ENCODE results near the gene PDGFA.

Gene PDGFA

GRCh38 chr7:507623-508300 lies 11.9 kb downstream of the PDGFA start:
- H3K4me3 Mint-ChIP-seq: no peak overlapping the region
- H3K27ac Mint-ChIP-seq: no peak overlapping the region
- H3K9me3 Mint-ChIP-seq: no peaks in the 10 kb centered on the region
- H3K4me1 Mint-ChIP-seq: no peaks in the 10 kb centered on the region
- no peaks in the 10 kb centered on the region for H3K36me3 Mint-ChIP-seq
- no peaks in the 10 kb centered on the region for H3K27me3 Mint-ChIP-seq

GRCh38 chr7:506921-507622 lies 12.6 kb downstream of the PDGFA start:
- Mint-ChIP-seq H3K36me3 (no peaks in the 10 kb centered on the region), H3K4me3 (no peak overlapping the region), H3K27me3 (no peaks in the 10 kb centered on the region), H3K9me3 (no peaks in the 10 kb centered on the region), H3K27ac (no peak overlapping the region), H3K4me1 (no peaks in the 10 kb centered on the region)

DNA sequence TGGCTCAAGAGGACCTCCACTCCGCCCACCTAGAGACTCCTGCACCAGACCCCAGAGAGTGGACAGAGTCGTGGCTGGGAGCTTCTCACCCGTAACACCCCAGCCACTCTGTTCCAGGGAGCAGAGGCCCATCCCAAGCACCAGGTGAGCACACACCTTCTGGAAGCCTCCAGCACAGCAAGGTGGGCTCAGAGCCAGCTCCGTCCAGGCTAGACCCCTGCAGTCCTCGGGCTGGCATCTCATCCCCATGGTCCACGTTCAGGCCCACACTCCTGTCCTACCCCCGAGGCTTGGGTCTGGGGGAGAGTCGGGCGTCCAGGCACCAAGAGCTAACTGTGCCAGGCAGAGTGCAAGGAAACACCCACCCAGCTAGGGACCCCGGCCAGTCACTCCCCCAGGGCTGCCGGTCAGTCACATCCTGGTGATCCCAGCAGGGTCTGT lies 13.2 kb downstream of the PDGFA start:
- no peak overlapping the region for H3K27ac Mint-ChIP-seq
- no peaks in the 10 kb centered on the region for H3K27me3 Mint-ChIP-seq
- no peaks in the 10 kb centered on the region for H3K36me3 Mint-ChIP-seq
- no peaks in the 10 kb centered on the region for H3K4me1 Mint-ChIP-seq
- H3K4me3 Mint-ChIP-seq: no peak overlapping the region
- H3K9me3 Mint-ChIP-seq: no peaks in the 10 kb centered on the region

DNA sequence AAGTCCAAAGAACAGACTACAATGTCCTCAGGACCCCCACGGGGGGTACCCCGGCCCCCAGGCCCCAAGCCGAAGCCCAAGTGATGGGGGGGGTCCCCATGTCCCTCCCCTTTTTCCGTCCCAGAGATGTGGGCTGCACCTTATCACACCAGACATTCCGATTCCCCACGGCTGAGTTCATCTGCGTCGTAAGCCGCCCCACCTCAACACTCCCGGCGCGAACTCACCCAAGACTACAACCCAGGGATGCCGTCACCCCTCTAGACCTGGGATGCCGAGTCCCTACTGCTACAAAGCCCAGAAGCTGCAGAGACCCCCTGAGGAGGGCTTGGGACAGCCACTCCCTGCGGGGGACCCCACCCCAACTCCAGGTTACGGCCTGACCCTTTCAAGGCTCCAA lies 14.5 kb downstream of the PDGFA start:
- Mint-ChIP-seq H3K4me3 (no peak overlapping the region), H3K36me3 (no peaks in the 10 kb centered on the region), H3K27me3 (no peaks in the 10 kb centered on the region), H3K4me1 (no peaks in the 10 kb centered on the region), H3K9me3 (no peaks in the 10 kb centered on the region), H3K27ac (no peak overlapping the region)

- no peaks in the 10 kb centered on the region for H3K4me1 Mint-ChIP-seq
These were observed 15.2 kb downstream of the PDGFA start for GRCh38 chr7:504221-505111.

GRCh38 chr7:503575-504111 lies 16.0 kb downstream of the PDGFA start:
- Mint-ChIP-seq H3K27me3 (no peaks in the 10 kb centered on the region), H3K36me3 (no peaks in the 10 kb centered on the region), H3K27ac (no peak overlapping the region), H3K4me3 (no peak overlapping the region), H3K9me3 (no peaks in the 10 kb centered on the region), H3K4me1 (no peaks in the 10 kb centered on the region)

More at GRCh38 chr7:504221-505111, 15.2 kb downstream of the PDGFA start:
- no peaks in the 10 kb centered on the region for H3K36me3 Mint-ChIP-seq
- H3K27ac Mint-ChIP-seq: no peak overlapping the region
- H3K27me3 Mint-ChIP-seq: no peaks in the 10 kb centered on the region
- no peaks in the 10 kb centered on the region for H3K9me3 Mint-ChIP-seq
- H3K4me3 Mint-ChIP-seq: no peak overlapping the region

DNA sequence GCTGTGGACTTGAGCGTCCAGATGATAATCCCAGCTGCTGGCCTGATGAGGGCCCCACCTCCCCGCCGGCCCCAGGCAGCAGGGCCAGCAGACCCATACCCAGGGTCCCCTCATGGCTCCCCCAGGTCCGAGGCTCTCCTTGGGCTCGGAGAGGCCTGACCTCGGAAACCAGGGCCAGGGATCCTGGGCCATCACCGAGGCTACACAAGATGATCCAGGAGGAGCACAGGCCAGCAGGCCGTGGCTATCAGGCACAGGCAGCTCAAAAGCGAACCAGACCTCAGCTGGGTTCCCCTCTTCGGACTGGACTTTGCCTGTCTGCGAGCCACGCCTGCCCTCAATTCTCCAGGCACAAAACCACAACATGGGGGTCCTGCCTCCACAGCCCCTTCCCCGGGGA lies 17.4 kb downstream of the PDGFA start:
- Mint-ChIP-seq H3K4me1 (peaks cover 5% of the 10 kb centered on the region), H3K27ac (no peak overlapping the region), H3K4me3 (no peak overlapping the region), H3K36me3 (peaks cover 3% of the 10 kb centered on the region), H3K9me3 (no peaks in the 10 kb centered on the region), H3K27me3 (no peaks in the 10 kb centered on the region)

DNA sequence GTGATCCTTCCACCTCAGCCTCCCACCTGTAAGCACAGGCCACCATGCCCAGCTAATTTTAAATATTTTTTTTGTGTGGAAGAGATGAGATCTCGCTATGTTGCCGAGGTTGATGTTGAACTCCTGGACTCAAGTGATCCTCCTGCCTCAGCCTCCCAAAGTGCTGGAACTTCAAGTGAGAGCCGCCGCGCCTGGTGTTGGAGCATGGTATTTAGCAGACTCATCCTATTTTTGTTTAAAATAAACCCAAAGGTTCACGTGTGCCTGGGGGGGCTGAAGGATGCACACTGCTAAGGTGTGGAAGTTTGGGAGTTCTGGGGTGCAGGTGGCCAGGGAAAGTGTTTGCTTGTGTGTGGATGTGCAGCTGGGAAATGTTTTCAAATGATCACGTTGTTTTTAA lies 18.1 kb downstream of the PDGFA start:
- Mint-ChIP-seq H3K4me3 (no peak overlapping the region), H3K27me3 (no peaks in the 10 kb centered on the region), H3K27ac (no peak overlapping the region), H3K4me1 (peaks cover 5% of the 10 kb centered on the region), H3K9me3 (no peaks in the 10 kb centered on the region), H3K36me3 (peaks cover 3% of the 10 kb centered on the region)

DNA sequence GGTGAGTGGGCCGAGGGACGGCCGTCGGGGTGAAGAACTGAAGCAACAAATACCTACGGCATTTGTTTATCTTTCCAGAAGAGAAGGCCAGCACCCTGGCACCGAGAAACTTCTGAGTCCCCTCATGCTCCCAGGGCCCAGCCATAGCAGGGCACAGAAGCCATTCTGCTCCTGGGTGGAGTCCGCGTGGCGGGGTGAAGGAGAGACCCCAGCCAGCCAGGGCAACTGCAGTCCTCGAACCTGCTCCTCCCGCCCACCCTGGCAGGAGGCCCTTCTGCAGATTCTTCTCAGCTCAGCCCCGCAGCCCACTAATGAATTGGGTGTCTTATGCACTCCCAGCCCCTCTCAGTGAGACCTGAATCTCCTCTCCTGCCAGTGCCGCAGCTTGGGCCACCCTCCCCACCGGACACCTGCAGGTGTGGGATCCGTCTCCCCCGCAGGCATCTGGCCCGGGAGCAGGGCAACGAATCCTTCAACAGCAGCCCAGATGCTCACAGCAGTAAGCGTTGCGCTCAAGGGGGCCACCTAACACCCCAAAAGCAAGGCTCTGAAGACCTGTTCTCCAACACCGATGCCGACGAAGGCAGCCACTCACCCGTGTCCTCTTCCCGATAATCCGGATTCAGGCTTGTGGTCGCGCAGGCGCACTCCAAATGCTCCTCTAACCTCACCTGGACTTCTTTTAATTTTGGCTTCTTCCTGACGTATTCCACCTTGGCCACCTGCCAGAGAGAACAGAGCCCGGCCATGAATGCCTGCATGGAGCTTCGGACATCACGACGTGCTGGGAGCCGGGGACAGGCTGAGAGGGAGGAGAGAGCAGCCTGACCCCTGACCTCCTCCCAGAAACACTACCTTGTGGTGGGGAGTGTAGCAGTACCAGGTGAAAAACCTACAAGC lies 18.9 kb downstream of the PDGFA start:
- Mint-ChIP-seq H3K4me3 (no peak overlapping the region), H3K27ac (no peak overlapping the region), H3K9me3 (no peaks in the 10 kb centered on the region), H3K27me3 (no peaks in the 10 kb centered on the region), H3K36me3 (peaks cover 3% of the 10 kb centered on the region), H3K4me1 (peaks cover 5% of the 10 kb centered on the region)

GRCh38 chr7:499853-500485 lies 19.7 kb downstream of the PDGFA start:
- Mint-ChIP-seq H3K27me3 (no peaks in the 10 kb centered on the region), H3K36me3 (peaks cover 3% of the 10 kb centered on the region), H3K27ac (no peak overlapping the region), H3K9me3 (no peaks in the 10 kb centered on the region), H3K4me3 (no peak overlapping the region), H3K4me1 (peaks cover 5% of the 10 kb centered on the region)

- no peak overlapping the region for H3K4me3 Mint-ChIP-seq
- H3K36me3 Mint-ChIP-seq: peaks cover 3% of the 10 kb centered on the region
- no peaks in the 10 kb centered on the region for H3K27me3 Mint-ChIP-seq
- no peaks in the 10 kb centered on the region for H3K9me3 Mint-ChIP-seq
- H3K27ac Mint-ChIP-seq: no peak overlapping the region
- peaks cover 5% of the 10 kb centered on the region for H3K4me1 Mint-ChIP-seq
These were observed 20.7 kb downstream of the PDGFA start for GRCh38 chr7:498678-499641.

GRCh38 chr7:497946-498655 lies 21.5 kb downstream of the PDGFA start:
- Mint-ChIP-seq H3K4me3 (no peak overlapping the region), H3K4me1 (peaks cover 5% of the 10 kb centered on the region), H3K27ac (no peak overlapping the region), H3K9me3 (no peaks in the 10 kb centered on the region), H3K27me3 (no peaks in the 10 kb centered on the region), H3K36me3 (peaks cover 3% of the 10 kb centered on the region)

- H3K27ac Mint-ChIP-seq: no peak overlapping the region
- H3K9me3 Mint-ChIP-seq: no peaks in the 10 kb centered on the region
- H3K4me1 Mint-ChIP-seq: peaks cover 5% of the 10 kb centered on the region
- H3K36me3 Mint-ChIP-seq: peaks cover 3% of the 10 kb centered on the region
- H3K27me3 Mint-ChIP-seq: no peaks in the 10 kb centered on the region
- no peak overlapping the region for H3K4me3 Mint-ChIP-seq
These were observed 22.3 kb downstream of the PDGFA start for GRCh38 chr7:497346-497745.
